ENCODE measurements around the gene KCNQ5.

KCNQ5 gene

GRCh38 chr6:72689107-72689954 is 67.5 kb downstream of the KCNQ5 start:
- DNase-seq = no peak

GRCh38 chr6:72691249-72691648 is 69.4 kb downstream of the KCNQ5 start:
- no peak for DNase-seq

- DNase-seq = no peak
These were observed 74.2 kb downstream of the KCNQ5 start for GRCh38 chr6:72696055-72696454.

- no peak for DNase-seq
These were observed 77.3 kb downstream of the KCNQ5 start for GRCh38 chr6:72699159-72699558.

- DNase-seq = no peak
These were observed 80.6 kb downstream of the KCNQ5 start for GRCh38 chr6:72702421-72702820.

- no peak for DNase-seq
These were observed 81.2 kb downstream of the KCNQ5 start for GRCh38 chr6:72703093-72703492.

GRCh38 chr6:72704979-72705378 is 83.1 kb downstream of the KCNQ5 start:
- DNase-seq = no peak

- DNase-seq = no peak
These were observed 87.6 kb downstream of the KCNQ5 start for GRCh38 chr6:72709431-72709830.

- DNase-seq = no peak
These were observed 89.9 kb downstream of the KCNQ5 start for GRCh38 chr6:72711731-72712130.

- DNase-seq = no peak
These were observed 91.0 kb downstream of the KCNQ5 start for GRCh38 chr6:72712910-72713309.

- no peak for DNase-seq
These were observed 93.3 kb downstream of the KCNQ5 start for GRCh38 chr6:72715119-72715518.

GRCh38 chr6:72716916-72717315 is 95.1 kb downstream of the KCNQ5 start:
- DNase-seq = no peak

- no peak for DNase-seq
These were observed 98.6 kb downstream of the KCNQ5 start for GRCh38 chr6:72720464-72720863.

GRCh38 chr6:72721346-72721745 is 99.5 kb downstream of the KCNQ5 start:
- DNase-seq = no peak

- DNase-seq = no peak
These were observed 102.7 kb downstream of the KCNQ5 start for GRCh38 chr6:72724545-72724944.

- no peak for DNase-seq
These were observed 107.0 kb downstream of the KCNQ5 start for GRCh38 chr6:72728706-72729343.

- DNase-seq = no peak
These were observed 111.2 kb downstream of the KCNQ5 start for GRCh38 chr6:72733045-72733444.

GRCh38 chr6:72738091-72738490 is 116.2 kb downstream of the KCNQ5 start:
- no peak for DNase-seq

GRCh38 chr6:72739368-72739779 is 117.5 kb downstream of the KCNQ5 start:
- no peak for DNase-seq

GRCh38 chr6:72740135-72740534 is 118.3 kb downstream of the KCNQ5 start:
- DNase-seq = peak; percentile 6

- no peak for DNase-seq
These were observed 119.2 kb downstream of the KCNQ5 start for GRCh38 chr6:72741083-72741482.

GRCh38 chr6:72742001-72742673 is 120.3 kb downstream of the KCNQ5 start:
- DNase-seq = no peak

- DNase-seq = no peak
These were observed 124.4 kb downstream of the KCNQ5 start for GRCh38 chr6:72746276-72746675.

GRCh38 chr6:72748759-72749158 is 126.9 kb downstream of the KCNQ5 start:
- DNase-seq = peak; percentile 32
